Esophagus (tissue), 2 donors: Measurements from ENCODE around the gene PLEKHA5. TPM values are rescaled to one million over a fixed set of nuclear protein-coding genes. Genes with fewer than 3 reads are reported as not detected.
A peak's percentile ranks its signal among the peaks of the same experiment; 100 is the strongest.

Experiments used
- H3K27ac ChIP-seq, 2 donors: one replicate each; pipeline ENCODE4 v1.5.1; 2013; ENCODE audit warnings: low read depth in 2 of 2, mild to moderate bottlenecking in 2 of 2, inconsistent platforms in 1 of 2, low read length in 1 of 2, moderate library complexity in 1 of 2
- H3K27me3 ChIP-seq, 2 donors: one replicate each; pipeline ENCODE4 v1.6.1; 2013; ENCODE audit warnings: low read length in 2 of 2, control low read depth in 1 of 2, mild to moderate bottlenecking in 1 of 2; ENCODE audit not compliant: insufficient read depth in 2 of 2, control insufficient read depth in 1 of 2
- H3K36me3 ChIP-seq, 2 donors: one replicate each; pipeline ENCODE4 v1.6.1; 2013; ENCODE audit warnings: low read length in 1 of 2; ENCODE audit not compliant: control insufficient read depth in 2 of 2, insufficient read depth in 2 of 2
- H3K4me1 ChIP-seq, 2 donors: one replicate each; pipeline ENCODE4 v1.6.1; 2013; ENCODE audit warnings: low read length in 1 of 2; ENCODE audit not compliant: control insufficient read depth in 2 of 2, insufficient read depth in 2 of 2
- H3K4me3 ChIP-seq, 2 donors: one replicate each; pipeline ENCODE4 v1.5.1; 2013; ENCODE audit warnings: low read length in 2 of 2, mild to moderate bottlenecking in 2 of 2, low read depth in 1 of 2, moderate library complexity in 1 of 2
- H3K9me3 ChIP-seq, 2 donors: one replicate each; pipeline ENCODE4 v1.6.1; 2013; ENCODE audit warnings: mild to moderate bottlenecking in 2 of 2, low read depth in 1 of 2, low read length in 1 of 2, moderate library complexity in 1 of 2; ENCODE audit not compliant: control insufficient read depth in 2 of 2, insufficient read depth in 1 of 2
- WGBS, 2 donors: extraction: QIAGEN DNeasy Blood & Tissue Kit; methylation state at CpG; one replicate each; pipeline ENCODE4 v1.1.7; 2013; 5-methylcytosine and 5-hydroxymethylcytosine counted together
- polyA plus RNA-seq, 2 donors: library from polyadenylated mRNA; stranded (reverse); fragments of 200-250 nt; gene quantifications; one replicate each; pipeline ENCODE4 v1.2.3, GENCODE V29; 2013
- donor health status: healthy with polysubstance abuse.
- donor health status: Bipolar disorder and iron deficiency.

Gene PLEKHA5
- polyA plus RNA-seq, 2 donors, result 17.6 to 27.8 TPM

DNA sequence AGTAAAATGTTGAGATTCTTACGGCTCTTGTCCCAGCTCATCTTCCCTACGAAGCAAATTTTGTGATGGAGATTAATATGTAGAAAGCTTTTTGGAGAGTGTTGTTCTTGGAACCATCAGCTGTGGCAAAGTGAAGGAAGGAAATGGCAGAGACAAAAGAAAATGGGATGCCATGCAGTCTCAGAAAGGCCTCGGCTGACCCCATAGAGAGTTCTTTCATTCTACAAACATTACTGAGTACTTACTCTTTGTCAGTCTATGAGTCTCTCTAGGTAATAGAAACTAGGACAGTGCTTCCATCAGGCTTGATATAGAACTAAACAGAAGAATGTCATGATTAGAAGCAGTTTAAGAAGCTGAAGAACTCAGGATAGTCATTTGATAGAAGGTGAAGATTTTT, 134.1 kb downstream of the PLEKHA5 start:
- Histone ChIP-seq H3K4me1 (no peaks in the 10 kb centered on the region), H3K27me3 (no peaks in the 10 kb centered on the region), H3K36me3 (no peaks in the 10 kb centered on the region), H3K9me3 (no peaks in the 10 kb centered on the region), H3K4me3 (no peak overlapping the region), H3K27ac (no peak overlapping the region)
- WGBS, 2 donors, result 89 to 90% methylated on average over 3 of the region's 3 CpGs

DNA sequence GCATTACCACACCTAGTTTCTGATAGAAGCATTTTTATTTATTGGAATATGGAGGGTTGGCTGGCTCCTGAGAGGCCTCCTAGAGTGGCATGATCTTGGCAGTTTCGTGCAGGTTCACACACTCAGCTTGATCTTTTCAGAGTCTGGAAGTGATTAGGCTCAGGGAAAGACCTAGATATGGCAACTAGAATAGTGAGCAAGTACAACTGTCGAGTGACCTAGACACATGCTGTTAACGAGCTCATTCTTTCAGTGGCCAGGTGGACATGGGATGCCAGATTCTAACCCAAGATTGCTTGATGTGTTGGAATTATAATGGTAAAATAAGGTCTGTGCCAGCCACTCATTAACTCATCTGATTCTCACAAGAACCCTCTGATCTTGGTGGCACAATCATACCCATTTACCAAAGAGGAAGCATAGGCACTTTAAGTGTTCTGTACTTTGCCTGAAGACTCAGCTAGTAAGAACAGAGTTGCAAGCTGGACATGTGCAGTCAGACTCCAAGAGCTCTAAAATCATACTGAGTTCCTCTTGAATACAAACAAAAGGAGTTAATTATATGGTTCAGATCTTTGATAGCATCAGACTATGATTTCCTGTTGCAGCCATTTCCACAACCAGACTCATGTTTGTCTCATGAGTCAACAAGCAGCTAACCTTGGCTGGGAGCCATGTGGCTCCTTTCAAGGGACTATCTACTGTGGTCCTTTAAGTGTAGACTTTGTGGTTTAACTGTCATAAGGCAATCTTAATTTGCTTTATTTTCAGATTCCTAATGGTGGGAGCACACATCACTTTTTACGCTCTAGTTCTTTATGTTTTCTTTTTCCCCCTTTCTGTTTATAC, 144.2 kb downstream of the PLEKHA5 start:
- no peaks in the 10 kb centered on the region for H3K27me3 ChIP-seq
- H3K27ac ChIP-seq, result peak overlapping the region in 1 of 2 donors; percentile 4
- peaks cover 0 to 3% of the 10 kb centered on the region in 2 donors for H3K4me1 ChIP-seq
- H3K4me3 ChIP-seq, result no peak overlapping the region
- WGBS, 2 donors, result 87 to 91% methylated on average over 4 of the region's 4 CpGs
- H3K36me3 ChIP-seq, result peaks cover 0 to 2% of the 10 kb centered on the region in 2 donors
- no peaks in the 10 kb centered on the region for H3K9me3 ChIP-seq

DNA sequence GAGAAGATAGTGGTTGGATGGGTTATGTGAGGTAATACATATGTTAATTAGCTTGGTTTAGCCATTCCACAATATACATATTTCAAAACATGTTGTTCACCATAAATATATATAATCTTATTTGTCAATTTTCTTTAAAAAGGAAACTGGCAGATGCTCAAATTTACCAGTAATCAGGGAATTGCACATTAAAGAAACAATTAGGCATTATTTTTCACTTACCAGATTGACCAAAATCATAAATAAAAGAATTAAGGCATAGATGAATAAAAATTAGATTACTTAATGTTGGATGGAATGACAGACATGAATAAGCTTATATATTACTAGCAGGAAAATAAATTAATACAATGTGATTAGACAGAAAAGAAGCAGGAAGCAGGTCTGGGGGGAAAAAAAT, 147.2 kb downstream of the PLEKHA5 start:
- H3K9me3 ChIP-seq, result no peaks in the 10 kb centered on the region
- peaks cover 0 to 2% of the 10 kb centered on the region in 2 donors for H3K36me3 ChIP-seq
- peaks cover 0 to 3% of the 10 kb centered on the region in 2 donors for H3K4me1 ChIP-seq
- no peak overlapping the region for H3K27ac ChIP-seq
- H3K4me3 ChIP-seq, result no peak overlapping the region
- H3K27me3 ChIP-seq, result no peaks in the 10 kb centered on the region

DNA sequence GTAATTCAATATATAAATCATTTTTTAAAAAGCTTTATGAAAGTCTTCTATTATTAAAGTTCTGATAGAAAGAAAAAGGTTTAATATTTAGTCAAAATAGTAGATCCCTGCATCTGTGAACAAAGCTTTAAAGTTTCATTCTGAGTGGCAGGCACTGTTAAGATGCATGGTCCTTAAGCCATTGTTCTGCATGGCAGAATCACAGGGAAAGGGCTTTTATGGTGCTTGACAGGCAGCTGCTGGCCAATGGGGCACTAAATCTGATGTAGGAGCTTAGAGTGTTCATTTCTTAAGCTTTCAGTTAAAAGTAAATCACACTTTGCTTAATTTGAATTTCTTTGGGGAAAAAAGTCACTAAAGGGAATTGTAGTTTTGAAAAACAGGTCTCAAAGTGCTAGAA, 148.2 kb downstream of the PLEKHA5 start:
- H3K27me3 ChIP-seq, result no peaks in the 10 kb centered on the region
- H3K4me3 ChIP-seq, result no peak overlapping the region
- no peak overlapping the region for H3K27ac ChIP-seq
- H3K4me1 ChIP-seq, result peaks cover 0 to 3% of the 10 kb centered on the region in 2 donors
- H3K9me3 ChIP-seq, result no peaks in the 10 kb centered on the region
- H3K36me3 ChIP-seq, result peaks cover 0 to 2% of the 10 kb centered on the region in 2 donors

DNA sequence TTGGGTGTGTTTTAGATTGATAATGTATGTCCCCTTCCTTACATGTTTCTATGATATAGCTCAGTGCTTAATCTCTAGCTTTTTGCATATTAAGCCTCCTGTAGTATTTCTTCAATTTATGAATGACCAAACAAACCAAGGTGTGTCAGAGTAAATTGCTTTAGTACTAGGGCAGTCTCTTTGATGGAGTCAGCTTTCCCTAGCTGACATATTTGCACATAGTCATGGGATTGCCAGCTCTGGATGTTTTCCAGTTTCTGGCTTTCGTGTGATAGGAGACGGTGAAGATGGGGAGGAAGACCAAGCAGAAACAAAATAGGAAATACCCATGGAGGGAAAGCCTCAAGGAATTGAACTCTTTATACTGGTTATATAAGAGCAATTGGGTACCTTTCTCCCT, 148.9 kb downstream of the PLEKHA5 start:
- Histone ChIP-seq H3K36me3 (peaks cover 3 to 5% of the 10 kb centered on the region in 2 donors), H3K4me1 (peaks cover 0 to 2% of the 10 kb centered on the region in 2 donors), H3K27me3 (no peaks in the 10 kb centered on the region), H3K4me3 (no peak overlapping the region), H3K9me3 (no peaks in the 10 kb centered on the region), H3K27ac (no peak overlapping the region)
- WGBS, 2 donors, result 87% methylated on average over 2 of the region's 2 CpGs

DNA sequence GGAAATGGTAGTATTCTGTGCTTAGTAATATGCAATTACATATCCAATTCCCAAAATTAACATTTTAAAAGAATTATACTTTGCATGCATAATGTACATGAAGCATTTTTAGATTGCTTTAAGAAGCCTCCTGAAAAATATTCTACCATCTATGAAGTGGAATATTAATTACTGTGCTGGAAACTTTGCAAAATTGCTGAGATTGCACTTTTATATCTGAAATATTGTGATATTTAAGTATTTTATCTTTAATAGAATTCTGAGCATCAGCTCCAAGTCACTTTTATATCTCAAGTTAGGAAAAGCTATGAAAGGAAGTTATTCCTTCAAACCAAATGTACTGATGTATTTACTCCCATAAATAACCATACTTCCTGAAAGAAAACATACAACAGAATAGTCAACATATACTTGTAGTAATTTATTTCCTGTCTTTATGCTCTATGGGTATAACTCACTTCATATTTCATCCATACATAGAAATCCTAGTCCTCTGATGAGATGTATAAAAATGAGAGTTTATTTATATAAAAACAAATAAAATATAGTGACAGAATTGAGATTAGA, 152.7 kb downstream of the PLEKHA5 start:
- H3K4me1 ChIP-seq, result no peaks in the 10 kb centered on the region
- H3K27me3 ChIP-seq, result no peaks in the 10 kb centered on the region
- peaks cover 4 to 5% of the 10 kb centered on the region in 2 donors for H3K36me3 ChIP-seq
- no peak overlapping the region for H3K27ac ChIP-seq
- no peaks in the 10 kb centered on the region for H3K9me3 ChIP-seq
- no peak overlapping the region for H3K4me3 ChIP-seq

DNA sequence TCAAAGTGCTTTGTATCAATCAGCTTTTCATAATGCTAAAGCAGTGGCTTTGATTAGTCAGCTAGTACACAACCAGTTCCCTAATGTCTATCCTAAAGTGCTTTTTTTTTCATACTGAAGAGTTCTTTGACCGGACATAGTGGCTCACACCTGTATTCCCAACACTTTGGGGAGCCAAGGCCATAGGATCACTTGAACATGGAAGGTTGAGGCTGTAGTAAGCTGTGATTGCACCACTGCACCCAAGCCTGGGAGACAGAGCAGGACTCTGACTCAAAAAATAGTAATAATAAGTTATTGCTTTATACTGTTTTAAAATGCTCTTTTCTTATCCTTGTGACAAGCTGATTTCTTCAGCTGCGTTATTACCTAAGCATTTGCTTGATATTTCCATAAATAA, 155.1 kb downstream of the PLEKHA5 start:
- Histone ChIP-seq H3K9me3 (no peaks in the 10 kb centered on the region), H3K36me3 (peaks cover 4 to 5% of the 10 kb centered on the region in 2 donors), H3K27me3 (no peaks in the 10 kb centered on the region), H3K4me1 (no peaks in the 10 kb centered on the region), H3K27ac (no peak overlapping the region), H3K4me3 (no peak overlapping the region)
- 89 to 91% methylated on average over 2 of the region's 2 CpGs for WGBS, 2 donors

DNA sequence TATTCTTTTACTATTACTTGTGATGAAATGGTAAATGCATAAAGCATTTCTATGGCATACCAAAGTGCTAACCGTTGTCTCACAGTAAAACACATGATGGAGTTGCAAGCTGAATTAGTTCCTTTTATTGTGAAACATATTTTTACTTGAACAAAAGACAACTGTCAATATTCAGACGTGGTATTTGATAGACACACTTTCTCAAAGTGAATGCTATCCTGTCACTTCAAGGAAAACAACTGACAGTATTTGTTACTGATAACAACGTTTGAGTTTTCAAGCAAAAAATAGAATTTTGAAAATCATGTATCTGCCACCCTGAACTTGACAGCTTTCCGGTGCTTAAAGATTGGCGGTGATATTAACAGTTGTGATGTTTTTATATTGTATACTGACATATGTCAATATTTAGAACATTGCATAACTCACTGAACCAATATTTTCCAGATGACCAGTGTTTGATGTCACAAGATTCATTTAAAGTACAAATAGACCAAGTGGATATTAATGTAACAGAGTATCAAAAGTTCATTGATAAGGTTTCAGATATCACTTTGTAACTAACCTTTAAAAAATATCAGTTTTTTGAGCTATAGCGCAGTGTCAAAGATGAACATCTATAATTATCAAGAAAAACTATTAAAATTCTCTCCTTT, 156.4 kb downstream of the PLEKHA5 start:
- Histone ChIP-seq H3K4me1 (no peaks in the 10 kb centered on the region), H3K27ac (no peak overlapping the region), H3K4me3 (no peak overlapping the region), H3K27me3 (no peaks in the 10 kb centered on the region), H3K36me3 (peaks cover 4 to 5% of the 10 kb centered on the region in 2 donors), H3K9me3 (no peaks in the 10 kb centered on the region)
- WGBS, 2 donors, result 57 to 60% methylated on average over 6 of the region's 6 CpGs

DNA sequence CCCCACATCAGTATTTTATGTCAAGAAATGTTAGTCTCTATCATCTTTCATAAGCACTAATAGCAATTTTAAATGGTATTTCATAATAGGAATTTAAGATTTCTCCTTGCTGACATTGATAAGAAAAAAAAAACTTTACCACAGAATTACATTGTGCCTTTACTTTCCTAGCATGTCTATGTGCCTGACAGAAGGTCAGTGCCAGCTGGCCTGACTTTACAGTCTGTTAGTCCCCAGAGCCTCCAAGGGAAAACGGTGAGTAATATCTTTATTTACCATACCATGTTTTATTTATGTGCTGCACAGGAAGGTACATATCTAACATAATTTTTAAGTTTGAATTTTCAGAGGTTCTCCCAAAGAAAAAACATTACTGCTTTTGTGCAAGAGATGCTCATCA, 157.8 kb downstream of the PLEKHA5 start:
- WGBS, 2 donors, result 46 to 54% methylated on average over 1 of the region's 1 CpG
- no peak overlapping the region for H3K4me3 ChIP-seq
- no peak overlapping the region for H3K27ac ChIP-seq
- H3K9me3 ChIP-seq, result no peaks in the 10 kb centered on the region
- H3K27me3 ChIP-seq, result no peaks in the 10 kb centered on the region
- no peaks in the 10 kb centered on the region for H3K4me1 ChIP-seq
- peaks cover 5 to 6% of the 10 kb centered on the region in 2 donors for H3K36me3 ChIP-seq
